Smooth muscle cell (in vitro differentiated cells): Measurements from ENCODE around the gene AGBL4. TPM values are rescaled to one million over a fixed set of nuclear protein-coding genes. Genes with fewer than 3 reads are reported as not detected.

Source experiments
- DNase-seq: peaks from one replicate; lab custom pipeline; 2025; ENCODE audit not compliant: unreplicated experiment; lab: John Stamatoyannopoulos, UW
- H2AFZ ChIP-seq: fragments of 200-600 bp; sonication (generic); 2 replicates; pipeline ENCODE4 v1.6.0; 2016; ENCODE audit warnings: antibody characterized with exemption, low read depth, mild to moderate bottlenecking
- H3F3A ChIP-seq: fragments of 200-600 bp; sonication (generic); 2 replicates; pipeline ENCODE4 v1.6.0; 2017; ENCODE audit warnings: antibody characterized with exemption, low read depth
- H3K27ac ChIP-seq: fragments of 200-600 bp; sonication (generic); 2 replicates; pipeline ENCODE4 v1.5.1; 2016; ENCODE audit warnings: low read depth, mild to moderate bottlenecking
- H3K27me3 ChIP-seq: fragments of 200-600 bp; sonication (generic); 2 replicates; pipeline ENCODE4 v1.6.1; 2016; ENCODE audit warnings: low read depth, mild to moderate bottlenecking
- H3K36me3 ChIP-seq: fragments of 200-600 bp; sonication (generic); 2 replicates; pipeline ENCODE4 v1.5.1; 2016; ENCODE audit warnings: low read depth
- H3K4me1 ChIP-seq: fragments of 200-600 bp; sonication (generic); 2 replicates; pipeline ENCODE4 v1.5.1; 2016; ENCODE audit warnings: low read depth
- H3K4me2 ChIP-seq: fragments of 200-600 bp; sonication (generic); 2 replicates; pipeline ENCODE4 v1.6.0; 2016; ENCODE audit warnings: mild to moderate bottlenecking
- H3K4me3 ChIP-seq: fragments of 200-600 bp; sonication (generic); 2 replicates; pipeline ENCODE4 v1.5.1; 2016; ENCODE audit warnings: mild to moderate bottlenecking
- H3K79me2 ChIP-seq: fragments of 200-600 bp; sonication (generic); 2 replicates; pipeline ENCODE4 v1.6.0; 2016; ENCODE audit warnings: low read depth, mild to moderate bottlenecking
- H3K9ac ChIP-seq: fragments of 200-600 bp; sonication (generic); 2 replicates; pipeline ENCODE4 v1.6.0; 2016; ENCODE audit warnings: low read depth
- H3K9me3 ChIP-seq: fragments of 200-600 bp; sonication (generic); replicated peaks from 2 replicates; pipeline ENCODE4 v1.5.1; 2016; ENCODE audit warnings: low read depth
- H4K20me1 ChIP-seq: fragments of 200-600 bp; sonication (generic); 2 replicates; pipeline ENCODE4 v1.6.0; 2016; ENCODE audit warnings: low read depth
- WGBS: methylation state at CpG from one replicate; pipeline ENCODE4 v1.1.7; 2016; ENCODE audit warnings: low lambda C conversion rate; 5-methylcytosine and 5-hydroxymethylcytosine counted together
- polyA plus RNA-seq: library from polyadenylated mRNA; unstranded; fragments of >200 nt; fragmentation: Nextera tagmentation; extraction: Ambion mirVana; gene quantifications from 2 replicates; pipeline ENCODE4 v1.2.1, GENCODE V29; 2016
- total RNA-seq: library from RNA; depleted of rRNA; stranded (reverse); fragments of >200 nt; gene quantifications from 2 replicates; pipeline ENCODE4 v1.2.3, GENCODE V29; 2014
- TF ChIP-seq, protein P1 (sequence below): fragments of 200-600 bp; sonication (generic); IDR thresholded peaks from 2 replicates; pipeline ENCODE4 v1.5.1; 2017; ENCODE audit warnings: borderline replicate concordance, mild to moderate bottlenecking, antibody characterized with exemption; ENCODE audit not compliant: insufficient read depth, poor library complexity, severe bottlenecking

The AGBL4 gene
- total and polyA plus RNA-seq, 2 experiments from 2014 or later = 0.29 TPM; not detected in 1

DNA sequence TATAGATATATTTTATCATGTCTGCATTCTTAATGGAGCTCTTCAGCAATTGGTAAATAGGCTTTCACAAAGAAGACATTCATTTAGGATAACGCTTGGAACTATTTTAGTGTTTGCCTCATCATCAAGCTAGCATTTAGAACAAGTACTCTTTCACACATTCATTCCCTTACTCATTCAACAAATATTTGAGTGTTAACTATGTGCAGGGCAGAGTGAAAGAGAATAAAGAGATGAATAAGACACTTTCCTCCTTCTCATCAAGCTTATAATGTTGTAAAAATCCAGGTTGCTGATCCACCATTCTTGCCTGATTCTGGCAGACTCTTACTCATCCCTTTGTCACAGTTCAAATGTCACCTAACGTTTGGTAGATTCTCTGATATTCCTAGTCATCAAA lies 860.7 kb downstream of the AGBL4 start:
- no peak for DNase-seq
- WGBS = 56% methylated on average over 2 of the region's 2 CpGs
- no peaks in the 10 kb centered on the region for H3F3A ChIP-seq
- no peaks in the 10 kb centered on the region for H3K27me3 ChIP-seq
- no peaks in the 10 kb centered on the region for H4K20me1 ChIP-seq
- H3K9me3 ChIP-seq = no peaks in the 10 kb centered on the region
- no peak overlapping the region for H3K4me2 ChIP-seq
- TF ChIP-seq, protein P1, sequence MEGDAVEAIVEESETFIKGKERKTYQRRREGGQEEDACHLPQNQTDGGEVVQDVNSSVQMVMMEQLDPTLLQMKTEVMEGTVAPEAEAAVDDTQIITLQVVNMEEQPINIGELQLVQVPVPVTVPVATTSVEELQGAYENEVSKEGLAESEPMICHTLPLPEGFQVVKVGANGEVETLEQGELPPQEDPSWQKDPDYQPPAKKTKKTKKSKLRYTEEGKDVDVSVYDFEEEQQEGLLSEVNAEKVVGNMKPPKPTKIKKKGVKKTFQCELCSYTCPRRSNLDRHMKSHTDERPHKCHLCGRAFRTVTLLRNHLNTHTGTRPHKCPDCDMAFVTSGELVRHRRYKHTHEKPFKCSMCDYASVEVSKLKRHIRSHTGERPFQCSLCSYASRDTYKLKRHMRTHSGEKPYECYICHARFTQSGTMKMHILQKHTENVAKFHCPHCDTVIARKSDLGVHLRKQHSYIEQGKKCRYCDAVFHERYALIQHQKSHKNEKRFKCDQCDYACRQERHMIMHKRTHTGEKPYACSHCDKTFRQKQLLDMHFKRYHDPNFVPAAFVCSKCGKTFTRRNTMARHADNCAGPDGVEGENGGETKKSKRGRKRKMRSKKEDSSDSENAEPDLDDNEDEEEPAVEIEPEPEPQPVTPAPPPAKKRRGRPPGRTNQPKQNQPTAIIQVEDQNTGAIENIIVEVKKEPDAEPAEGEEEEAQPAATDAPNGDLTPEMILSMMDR = no peak
- no peak overlapping the region for H3K9ac ChIP-seq
- no peak overlapping the region for H3K27ac ChIP-seq
- no peaks in the 10 kb centered on the region for H3K79me2 ChIP-seq
- no peaks in the 10 kb centered on the region for H3K4me1 ChIP-seq
- no peak overlapping the region for H2AFZ ChIP-seq
- no peaks in the 10 kb centered on the region for H3K36me3 ChIP-seq
- no peak overlapping the region for H3K4me3 ChIP-seq

DNA sequence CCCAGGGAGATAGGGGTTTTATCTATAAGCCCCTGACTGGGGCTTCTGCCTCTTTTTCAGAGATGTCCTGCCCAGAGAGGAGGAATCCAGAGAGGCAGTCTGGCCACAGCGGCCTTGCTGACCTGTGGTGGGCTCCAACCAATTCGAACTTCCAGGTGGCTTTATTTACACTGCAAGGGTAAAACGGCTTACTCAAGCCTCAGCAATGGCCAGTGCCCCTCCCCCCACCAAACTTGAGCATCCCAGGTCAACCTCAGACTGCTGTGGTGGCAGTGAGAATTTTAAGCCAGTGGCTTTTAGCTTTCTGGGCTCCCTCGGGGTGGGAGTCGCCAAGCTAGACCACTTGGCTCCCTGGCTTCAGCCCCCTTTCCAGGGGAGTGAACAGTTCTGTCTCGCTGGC lies 863.1 kb downstream of the AGBL4 start:
- no peaks in the 10 kb centered on the region for H3K36me3 ChIP-seq
- H3K4me2 ChIP-seq = no peak overlapping the region
- H3K27ac ChIP-seq = no peak overlapping the region
- WGBS = 87% methylated on average over 6 of the region's 6 CpGs
- no peaks in the 10 kb centered on the region for H4K20me1 ChIP-seq
- no peak overlapping the region for H2AFZ ChIP-seq
- H3K27me3 ChIP-seq = no peaks in the 10 kb centered on the region
- H3K4me3 ChIP-seq = no peak overlapping the region
- no peaks in the 10 kb centered on the region for H3F3A ChIP-seq
- H3K79me2 ChIP-seq = no peaks in the 10 kb centered on the region
- H3K4me1 ChIP-seq = no peaks in the 10 kb centered on the region
- TF ChIP-seq, protein P1 = no peak
- no peak for DNase-seq
- H3K9ac ChIP-seq = no peak overlapping the region
- H3K9me3 ChIP-seq = peaks cover 2% of the 10 kb centered on the region

DNA sequence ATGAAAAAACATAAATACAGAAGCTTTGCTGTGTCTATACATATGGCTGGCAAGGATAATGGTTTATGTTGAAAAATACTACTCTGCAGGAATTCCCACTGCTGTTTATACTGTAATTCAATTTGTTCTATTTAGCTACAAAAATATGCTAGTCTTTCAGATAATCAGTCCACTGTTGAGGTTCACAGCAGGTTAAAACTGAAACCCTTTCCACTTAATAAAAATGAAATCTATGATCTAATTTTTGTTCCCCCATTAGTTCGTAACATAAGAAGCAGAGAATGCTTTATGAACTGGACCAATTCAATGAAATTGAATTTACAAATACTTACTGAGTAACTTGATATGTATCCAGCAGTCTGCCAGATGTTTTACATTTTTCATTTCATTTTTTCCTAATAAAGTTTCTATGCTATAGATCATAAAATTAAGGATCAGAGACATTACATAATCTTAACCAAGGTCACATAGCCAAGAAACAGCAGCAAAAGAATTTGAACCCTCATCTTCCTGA lies 887.0 kb downstream of the AGBL4 start:
- no peak overlapping the region for H3K4me2 ChIP-seq
- no peaks in the 10 kb centered on the region for H3K27me3 ChIP-seq
- peaks cover 6% of the 10 kb centered on the region for H3K9me3 ChIP-seq
- no peaks in the 10 kb centered on the region for H3F3A ChIP-seq
- TF ChIP-seq, protein P1 = no peak
- no peaks in the 10 kb centered on the region for H3K4me1 ChIP-seq
- H3K9ac ChIP-seq = no peak overlapping the region
- H4K20me1 ChIP-seq = no peaks in the 10 kb centered on the region
- no peaks in the 10 kb centered on the region for H3K79me2 ChIP-seq
- no peak overlapping the region for H3K27ac ChIP-seq
- no peak overlapping the region for H2AFZ ChIP-seq
- no peaks in the 10 kb centered on the region for H3K36me3 ChIP-seq
- WGBS = 75% methylated on average over 1 of the region's 1 CpG
- no peak for DNase-seq
- H3K4me3 ChIP-seq = no peak overlapping the region

DNA sequence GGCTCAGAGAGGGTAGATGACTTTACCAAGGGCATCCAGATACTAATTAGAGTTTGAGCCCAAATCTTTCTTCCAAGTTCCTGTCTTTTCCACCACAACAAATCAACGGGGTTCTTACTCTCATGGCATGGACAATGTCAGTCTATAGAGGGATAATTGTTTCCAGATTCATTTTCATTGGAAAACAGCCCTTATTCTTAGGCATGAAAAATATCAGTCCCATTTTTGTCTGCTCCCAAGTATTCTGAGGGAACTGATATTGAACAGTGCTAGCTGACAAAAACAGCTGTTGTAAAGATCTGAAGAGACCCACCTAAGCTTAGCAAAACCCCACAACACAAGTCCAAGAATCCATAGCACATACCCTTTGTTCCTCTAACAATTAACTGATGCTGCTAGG lies 898.0 kb downstream of the AGBL4 start:
- Histone ChIP-seq H3K4me1 (no peaks in the 10 kb centered on the region), H3K27ac (no peak overlapping the region), H3K4me3 (no peak overlapping the region), H4K20me1 (no peaks in the 10 kb centered on the region), H3F3A (no peaks in the 10 kb centered on the region), H3K36me3 (no peaks in the 10 kb centered on the region), H3K9ac (no peak overlapping the region), H3K27me3 (no peaks in the 10 kb centered on the region), H2AFZ (no peak overlapping the region), H3K4me2 (no peak overlapping the region), H3K9me3 (peaks cover 8% of the 10 kb centered on the region), H3K79me2 (no peaks in the 10 kb centered on the region)
- WGBS = 62% methylated on average over 1 of the region's 1 CpG
- DNase-seq = no peak
- TF ChIP-seq, protein P1 = no peak
